ENCODE data around the gene PDE7B. TPM values are rescaled to one million over a fixed set of nuclear protein-coding genes. Genes with fewer than 3 reads are reported as not detected.

PDE7B gene
- total RNA-seq, 1 experiment from 2014 or later, result not detected

- TF ChIP-seq EZH2phosphoT487 (IDR thresholded peaks at IDR 0.05; ENCODE audit: borderline replicate concordance, low read length), result no peak
- no peak for TF ChIP-seq EZH2 (IDR thresholded peaks at IDR 0.05; ENCODE audit: low read length, unreplicated experiment)
- TF ChIP-seq, protein P1, sequence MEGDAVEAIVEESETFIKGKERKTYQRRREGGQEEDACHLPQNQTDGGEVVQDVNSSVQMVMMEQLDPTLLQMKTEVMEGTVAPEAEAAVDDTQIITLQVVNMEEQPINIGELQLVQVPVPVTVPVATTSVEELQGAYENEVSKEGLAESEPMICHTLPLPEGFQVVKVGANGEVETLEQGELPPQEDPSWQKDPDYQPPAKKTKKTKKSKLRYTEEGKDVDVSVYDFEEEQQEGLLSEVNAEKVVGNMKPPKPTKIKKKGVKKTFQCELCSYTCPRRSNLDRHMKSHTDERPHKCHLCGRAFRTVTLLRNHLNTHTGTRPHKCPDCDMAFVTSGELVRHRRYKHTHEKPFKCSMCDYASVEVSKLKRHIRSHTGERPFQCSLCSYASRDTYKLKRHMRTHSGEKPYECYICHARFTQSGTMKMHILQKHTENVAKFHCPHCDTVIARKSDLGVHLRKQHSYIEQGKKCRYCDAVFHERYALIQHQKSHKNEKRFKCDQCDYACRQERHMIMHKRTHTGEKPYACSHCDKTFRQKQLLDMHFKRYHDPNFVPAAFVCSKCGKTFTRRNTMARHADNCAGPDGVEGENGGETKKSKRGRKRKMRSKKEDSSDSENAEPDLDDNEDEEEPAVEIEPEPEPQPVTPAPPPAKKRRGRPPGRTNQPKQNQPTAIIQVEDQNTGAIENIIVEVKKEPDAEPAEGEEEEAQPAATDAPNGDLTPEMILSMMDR (conservative IDR thresholded peaks at IDR 0.05; ENCODE audit: low read depth, low read length), result no peak
- no peak overlapping the region for H3K4me2 ChIP-seq (ENCODE audit: low read length)
- H3K27ac ChIP-seq (ENCODE audit: low read length), result no peak overlapping the region
- H3K4me1 ChIP-seq (ENCODE audit: insufficient read depth, low read length), result no peaks in the 10 kb centered on the region
- H3F3A ChIP-seq (ENCODE audit: low read length, unreplicated experiment), result no peaks in the 10 kb centered on the region
- no peak overlapping the region for H3K9ac ChIP-seq (ENCODE audit: low read length)
- H3K36me3 ChIP-seq (ENCODE audit: low read depth, low read length), result no peaks in the 10 kb centered on the region
- no peaks in the 10 kb centered on the region for H3K27me3 ChIP-seq (ENCODE audit: low read length)
- DNase-seq (no peak), ATAC-seq (no peak)
- BruUV-seq (replicated peaks), result no TSS peak
- no peaks in the 10 kb centered on the region for H3K9me3 ChIP-seq (ENCODE audit: low read length)
- H3K9me2 ChIP-seq (replicated peaks; ENCODE audit: low read length), result no peaks in the 10 kb centered on the region
- CTCF ChIA-PET, result no interaction called here
- H3K4me3 ChIP-seq (ENCODE audit: low read length), result no peak overlapping the region
- H4K20me1 ChIP-seq (ENCODE audit: low read length), result no peaks in the 10 kb centered on the region
- intact Hi-C loops (cut with micrococcal nuclease), result no loop called here
- H3K79me2 ChIP-seq (ENCODE audit: low read length), result no peaks in the 10 kb centered on the region
- POLR2A ChIA-PET (ENCODE audit: unreplicated experiment), result interaction anchor here (0.8 kb wide), 1 partner anchor 19 kb away, joined by 6 read pairs; no protein-coding TSS in a partner anchor
- no peak overlapping the region for H2AFZ ChIP-seq (ENCODE audit: low read length)
Observed at GRCh38 chr6:135890876-135891275, 39.4 kb downstream of the PDE7B start.

- no peaks in the 10 kb centered on the region for H3K79me2 ChIP-seq (ENCODE audit: low read length)
- DNase-seq, result no peak
- no peaks in the 10 kb centered on the region for H3K36me3 ChIP-seq (ENCODE audit: low read depth, low read length)
- ChIA-PET CTCF (no interaction called here), POLR2A (ENCODE audit: unreplicated experiment) (no interaction called here)
- H3F3A ChIP-seq (ENCODE audit: low read length, unreplicated experiment), result no peaks in the 10 kb centered on the region
- no peak overlapping the region for H2AFZ ChIP-seq (ENCODE audit: low read length)
- no peaks in the 10 kb centered on the region for H3K4me1 ChIP-seq (ENCODE audit: insufficient read depth, low read length)
- H3K9ac ChIP-seq (ENCODE audit: low read length), result no peak overlapping the region
- no peak for TF ChIP-seq EZH2phosphoT487 (IDR thresholded peaks at IDR 0.05; ENCODE audit: borderline replicate concordance, low read length)
- TF ChIP-seq EZH2 (IDR thresholded peaks at IDR 0.05; ENCODE audit: low read length, unreplicated experiment), result no peak
- TF ChIP-seq, protein P1 (conservative IDR thresholded peaks at IDR 0.05; ENCODE audit: low read depth, low read length), result no peak
- no peak overlapping the region for H3K4me2 ChIP-seq (ENCODE audit: low read length)
- intact Hi-C loops (cut with micrococcal nuclease), result no loop called here
- H3K27me3 ChIP-seq (ENCODE audit: low read length), result no peaks in the 10 kb centered on the region
- no TSS peak for BruUV-seq (replicated peaks)
- H4K20me1 ChIP-seq (ENCODE audit: low read length), result no peaks in the 10 kb centered on the region
- ATAC-seq, result no peak
- H3K4me3 ChIP-seq (ENCODE audit: low read length), result no peak overlapping the region
- no peaks in the 10 kb centered on the region for H3K9me2 ChIP-seq (replicated peaks; ENCODE audit: low read length)
- no peaks in the 10 kb centered on the region for H3K9me3 ChIP-seq (ENCODE audit: low read length)
- no peak overlapping the region for H3K27ac ChIP-seq (ENCODE audit: low read length)
Observed at GRCh38 chr6:135891710-135892109, 40.2 kb downstream of the PDE7B start.

- ATAC-seq (no peak), DNase-seq (no peak)
- Histone ChIP-seq H3K36me3 (ENCODE audit: low read depth, low read length) (no peaks in the 10 kb centered on the region), H3K79me2 (ENCODE audit: low read length) (no peaks in the 10 kb centered on the region), H3F3A (ENCODE audit: low read length, unreplicated experiment) (no peaks in the 10 kb centered on the region), H3K4me2 (ENCODE audit: low read length) (no peak overlapping the region), H3K27ac (ENCODE audit: low read length) (no peak overlapping the region), H3K9me2 (replicated peaks; ENCODE audit: low read length) (no peaks in the 10 kb centered on the region), H3K4me1 (ENCODE audit: insufficient read depth, low read length) (no peaks in the 10 kb centered on the region), H3K4me3 (ENCODE audit: low read length) (no peak overlapping the region), H4K20me1 (ENCODE audit: low read length) (no peaks in the 10 kb centered on the region), H3K9ac (ENCODE audit: low read length) (no peak overlapping the region), H3K9me3 (ENCODE audit: low read length) (no peaks in the 10 kb centered on the region), H2AFZ (ENCODE audit: low read length) (no peak overlapping the region), H3K27me3 (ENCODE audit: low read length) (no peaks in the 10 kb centered on the region)
- TF ChIP-seq EZH2 (IDR thresholded peaks at IDR 0.05; ENCODE audit: low read length, unreplicated experiment) (no peak), EZH2phosphoT487 (IDR thresholded peaks at IDR 0.05; ENCODE audit: borderline replicate concordance, low read length) (no peak)
- TF ChIP-seq, protein P1 (conservative IDR thresholded peaks at IDR 0.05; ENCODE audit: low read depth, low read length), result no peak
- CTCF ChIA-PET, result interaction anchor here (0.5 kb wide), 1 partner anchor 20 kb away, joined by 4 read pairs; no protein-coding TSS in a partner anchor
- BruUV-seq (replicated peaks), result no TSS peak
- POLR2A ChIA-PET (ENCODE audit: unreplicated experiment), result interaction anchor here (0.7 kb wide), 1 partner anchor 214 kb away, joined by 7 read pairs; no protein-coding TSS in a partner anchor
- intact Hi-C loops (cut with micrococcal nuclease), result no loop called here
Observed at GRCh38 chr6:135895231-135895911, 43.9 kb downstream of the PDE7B start.
